ENCODE data around the gene KLC4. TPM values are rescaled to one million over a fixed set of nuclear protein-coding genes. Genes with fewer than 3 reads are reported as not detected.
A peak's percentile ranks its signal among the peaks of the same experiment; 100 is the strongest.

Gene KLC4
- total RNA-seq, 2 donors from 2014 or later = 12.3 to 13.0 TPM

GRCh38 chr6:43123461-43124314, 64.3 kb downstream of the KLC4 start:
- Mint-ChIP-seq H3K36me3 (no peaks in the 10 kb centered on the region), H3K27me3 (no peaks in the 10 kb centered on the region), H3K9me3 (no peaks in the 10 kb centered on the region), H3K27ac (no peak overlapping the region), H3K4me1 (ENCODE audit: low read depth in 2 of 2) (no peaks in the 10 kb centered on the region), H3K4me3 (no peak overlapping the region)
- no peak for ATAC-seq
- DNase-seq (ENCODE audit: low spot score) = no peak

DNA sequence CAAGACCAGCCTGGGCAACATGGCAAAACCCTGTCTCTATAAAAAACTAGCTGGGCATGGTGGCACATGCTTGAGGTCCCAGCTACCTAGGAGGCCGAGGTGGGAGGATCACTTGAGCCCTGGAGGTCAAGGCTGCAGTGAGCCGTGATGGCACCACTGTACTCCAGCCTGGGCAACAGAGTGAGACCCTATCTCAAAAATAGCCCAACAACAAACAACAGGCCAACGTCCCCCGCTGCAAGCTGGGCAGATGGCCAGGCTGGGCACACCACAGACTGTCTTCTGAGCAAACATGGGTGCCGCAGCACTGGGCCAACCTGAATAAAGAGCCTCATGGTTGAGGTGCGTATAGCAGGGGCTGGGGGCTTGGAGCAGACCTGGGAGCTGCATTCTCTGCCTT, 65.0 kb downstream of the KLC4 start:
- H3K27me3 Mint-ChIP-seq = no peaks in the 10 kb centered on the region
- DNase-seq (ENCODE audit: low spot score) (peak; percentile 26), ATAC-seq (no peak)
- H3K4me1 Mint-ChIP-seq (ENCODE audit: low read depth in 2 of 2) = no peaks in the 10 kb centered on the region
- no peak overlapping the region for H3K4me3 Mint-ChIP-seq
- H3K36me3 Mint-ChIP-seq = no peaks in the 10 kb centered on the region
- H3K9me3 Mint-ChIP-seq = no peaks in the 10 kb centered on the region
- no peak overlapping the region for H3K27ac Mint-ChIP-seq

Other genes with a start within 250 kb of the KLC4 start
- 100 to 1,000 TPM; 125 to 191 TPM for gene RPL7L1, start 180.0 kb upstream of the KLC4 start, total RNA-seq
- not detected for gene PTCRA, start 143.6 kb upstream of the KLC4 start, total RNA-seq
- gene CNPY3, start 130.2 kb upstream of the KLC4 start, total RNA-seq = 10 to 100 TPM; 35.4 to 38.2 TPM
- gene GNMT, start 98.9 kb upstream of the KLC4 start, total RNA-seq = 1 to 10 TPM in 1 of 2 donors, under 1 TPM in 1; 0.26 to 1.1 TPM
- 10 to 100 TPM; 14.1 to 18.7 TPM for gene PEX6, start 80.5 kb upstream of the KLC4 start, total RNA-seq
- 10 to 100 TPM; 38.9 to 47.8 TPM for gene PPP2R5D, start 75.1 kb upstream of the KLC4 start, total RNA-seq
- gene MEA1, start 45.7 kb upstream of the KLC4 start, total RNA-seq = 10 to 100 TPM; 55.7 to 77.8 TPM
- 10 to 100 TPM; 59.6 to 60.8 TPM for gene KLHDC3, start 45.4 kb upstream of the KLC4 start, total RNA-seq
- gene RRP36, start 38.0 kb upstream of the KLC4 start, total RNA-seq = 10 to 100 TPM; 86.9 to 96.5 TPM
- 1 to 10 TPM; 8.3 to 9.8 TPM for gene CUL7, start 5.8 kb upstream of the KLC4 start, total RNA-seq
- gene MRPL2, start 197 bp upstream of the KLC4 start, total RNA-seq = 10 to 100 TPM; 41.7 to 59.6 TPM
- gene PTK7, start 16.7 kb downstream of the KLC4 start, total RNA-seq = 1 to 10 TPM; 1.2 to 4.1 TPM
- 10 to 100 TPM; 56.8 to 70.4 TPM for gene SRF, start 111.6 kb downstream of the KLC4 start, total RNA-seq
- gene CUL9, start 122.6 kb downstream of the KLC4 start, total RNA-seq = 10 to 100 TPM; 41.5 to 85.8 TPM
- 10 to 100 TPM; 15.0 to 32.5 TPM for gene DNPH1, start 169.8 kb downstream of the KLC4 start, total RNA-seq
- under 1 TPM; 0.75 to 0.81 TPM for gene TTBK1, start 183.8 kb downstream of the KLC4 start, total RNA-seq
- not detected for gene SLC22A7, start 238.6 kb downstream of the KLC4 start, total RNA-seq
- 1 to 10 TPM in 1 of 2 donors, not detected in 1; 2.0 TPM for gene CRIP3, start 249.2 kb downstream of the KLC4 start, total RNA-seq